CD8-positive, alpha-beta memory T cell (primary cell): ENCODE data around the gene WHRN. TPM values are rescaled to one million over a fixed set of nuclear protein-coding genes. Genes with fewer than 3 reads are reported as not detected.
A peak's percentile ranks its signal among the peaks of the same experiment; 100 is the strongest.

Experiments
- CTCF ChIA-PET: fragments of 350-600 bp; sonication (Branson Sonifier 250); formaldehyde crosslinking; loops from one replicate; lab custom pipeline; 2021; ENCODE audit warnings: antibody characterized with exemption; lab: Charles Lee
- POLR2A ChIA-PET: fragments of 350-600 bp; sonication (Branson Sonifier 250); formaldehyde crosslinking; loops from one replicate; lab custom pipeline; 2021; ENCODE audit warnings: antibody characterized with exemption; lab: Charles Lee
- DNase-seq, 5 donors: peaks; one replicate each; pipeline versions ENCODE4 v3.0.0 to v3.0.0-alpha.2; 2020 to 2022; ENCODE audit warnings: mixed read lengths in 1 of 5
- H3K27ac ChIP-seq: one replicate; pipeline ENCODE4 v1.7.0; 2013; ENCODE audit warnings: low read depth, mild to moderate bottlenecking, low read length, moderate library complexity
- H3K27me3 ChIP-seq: 2 replicates; pipeline ENCODE4 v1.7.0; 2013; ENCODE audit warnings: low read length, mild to moderate bottlenecking; ENCODE audit not compliant: insufficient read depth, poor library complexity, severe bottlenecking
- H3K36me3 ChIP-seq: 2 replicates; pipeline ENCODE4 v1.7.0; 2013; ENCODE audit warnings: mild to moderate bottlenecking, low read length, moderate library complexity; ENCODE audit not compliant: insufficient read depth
- H3K4me1 ChIP-seq: 2 replicates; pipeline ENCODE4 v1.7.0; 2013; ENCODE audit warnings: mild to moderate bottlenecking, low read length, moderate library complexity; ENCODE audit not compliant: insufficient read depth
- H3K4me3 ChIP-seq: 2 replicates; pipeline ENCODE4 v1.7.0; 2013; ENCODE audit warnings: mild to moderate bottlenecking, low read length
- H3K9me3 ChIP-seq: 2 replicates; pipeline ENCODE4 v1.7.0; 2013; ENCODE audit warnings: mild to moderate bottlenecking, low read length
- H3K27ac Mint-ChIP-seq, 8 donors: one replicate each; pipeline ENCODE4 v1.8.0; 2020 to 2021; ENCODE audit warnings: mixed read lengths in 8 of 8, mild to moderate bottlenecking in 6 of 8, inconsistent platforms in 3 of 8, moderate library complexity in 3 of 8
- H3K27me3 Mint-ChIP-seq, 2 donors: one replicate each; pipeline ENCODE4 v1.8.0; 2020 to 2021; ENCODE audit warnings: mixed read lengths in 2 of 2, mild to moderate bottlenecking in 1 of 2, moderate library complexity in 1 of 2
- H3K36me3 Mint-ChIP-seq, 3 donors: one replicate each; pipeline ENCODE4 v1.8.0; 2020 to 2021; ENCODE audit warnings: mixed read lengths in 3 of 3, inconsistent platforms in 1 of 3, mild to moderate bottlenecking in 1 of 3
- H3K4me1 Mint-ChIP-seq, 3 donors: one replicate each; pipeline ENCODE4 v1.8.0; 2020 to 2021; ENCODE audit warnings: mixed read lengths in 3 of 3, inconsistent platforms in 1 of 3, mild to moderate bottlenecking in 1 of 3
- H3K4me3 Mint-ChIP-seq, 7 donors: one replicate each; pipeline ENCODE4 v1.8.0; 2020 to 2021; ENCODE audit warnings: mixed read lengths in 7 of 7, mild to moderate bottlenecking in 6 of 7, moderate library complexity in 4 of 7, inconsistent platforms in 2 of 7
- H3K9me3 Mint-ChIP-seq, 5 donors: one replicate each; pipeline ENCODE4 v1.8.0; 2020 to 2022; ENCODE audit warnings: mixed read lengths in 5 of 5, mild to moderate bottlenecking in 3 of 5, moderate library complexity in 2 of 5, inconsistent platforms in 1 of 5
- polyA plus RNA-seq: library from polyadenylated mRNA; unstranded; fragments of 300-500 nt; fragmentation: Illumina TruSeq; gene quantifications from one replicate; pipeline ENCODE4 v1.2.3, GENCODE V29; 2021
- total RNA-seq, 2 experiments: library from RNA; stranded (reverse); gene quantifications; one replicate each; pipeline ENCODE4 v1.2.3, GENCODE V29; 2021

The WHRN gene
- total and polyA plus RNA-seq, 3 experiments from 2014 or later = 5.5 to 9.0 (median 8.6) TPM

DNA sequence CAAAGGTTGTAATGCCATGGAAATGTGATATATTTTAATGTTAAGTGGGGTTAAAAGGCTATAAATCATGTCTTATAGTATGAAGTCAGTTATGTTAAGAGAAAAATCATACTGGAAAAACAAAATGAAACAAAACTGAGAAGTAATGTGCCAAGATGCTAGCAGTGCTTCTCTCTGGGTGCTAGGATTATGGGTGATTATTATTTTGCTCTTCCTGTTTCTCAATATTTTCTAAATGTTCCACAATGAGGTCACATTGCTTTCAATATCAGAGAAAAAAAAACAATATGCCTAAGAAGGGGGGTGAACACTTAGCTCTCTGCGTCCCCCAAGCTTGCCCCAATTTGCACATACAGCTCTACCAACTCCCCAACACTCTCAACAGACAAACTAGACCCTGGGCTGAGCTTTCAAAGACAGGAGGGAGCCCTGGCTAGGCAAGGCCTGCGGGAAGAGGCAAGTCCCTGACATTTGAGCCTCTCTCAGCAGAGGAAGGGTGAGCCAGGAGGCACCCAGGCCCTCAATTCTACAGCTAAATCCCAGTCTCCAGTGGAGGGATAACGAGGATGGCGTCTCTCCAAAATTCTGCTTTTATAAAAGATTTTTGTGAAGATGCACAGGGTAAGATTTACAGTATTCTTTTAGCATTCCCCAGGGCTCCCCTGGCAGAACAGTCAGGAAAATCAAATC is 24.4 kb downstream of the WHRN start:
- peak overlapping the region in 1 of 7 donors; percentile 22 for H3K4me3 Mint-ChIP-seq
- CTCF ChIA-PET = no interaction called here

DNA sequence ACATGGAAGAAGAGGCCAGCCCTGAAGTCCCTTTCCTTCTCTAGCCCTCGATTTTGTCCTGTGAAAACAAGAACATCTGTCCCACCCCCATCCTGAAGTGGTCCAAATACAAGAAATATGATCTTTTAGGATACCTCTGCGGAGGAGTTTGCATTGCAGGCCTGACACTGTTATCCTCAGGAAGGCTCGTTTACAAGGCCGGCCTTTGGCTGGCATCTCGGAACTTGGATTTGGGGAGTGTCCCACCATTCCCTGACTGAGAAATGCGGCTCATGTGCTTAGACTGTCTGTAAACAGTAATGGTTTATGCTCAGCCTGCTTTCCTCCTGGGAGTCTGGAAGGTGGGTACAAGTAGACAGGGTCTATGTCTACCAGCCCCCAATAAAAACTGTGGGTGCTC is 26.4 kb downstream of the WHRN start:
- Histone ChIP-seq H3K27me3 (no peaks in the 10 kb centered on the region), H3K9me3 (no peaks in the 10 kb centered on the region), H3K4me1 (no peaks in the 10 kb centered on the region), H3K4me3 (no peak overlapping the region), H3K36me3 (no peaks in the 10 kb centered on the region), H3K27ac (no peak overlapping the region)
- CTCF ChIA-PET = interaction anchor here (1.9 kb wide), 1 partner anchor 174 kb away, joined by 6 read pairs; no protein-coding TSS in a partner anchor
- no peaks in the 10 kb centered on the region for H3K9me3 Mint-ChIP-seq
- DNase-seq = no peak
- peaks cover 15 to 57% (median 27%) of the 10 kb centered on the region in 3 donors for H3K4me1 Mint-ChIP-seq
- H3K36me3 Mint-ChIP-seq = peaks cover 0 to 21% (median 5%) of the 10 kb centered on the region in 3 donors
- POLR2A ChIA-PET = no interaction called here
- H3K4me3 Mint-ChIP-seq = no peak overlapping the region
- H3K27me3 Mint-ChIP-seq = peaks cover 4 to 5% of the 10 kb centered on the region in 2 donors
- peak overlapping the region in 1 of 8 donors; percentile 43 for H3K27ac Mint-ChIP-seq

More for the DNA sequence above, 24.4 kb downstream of the WHRN start:
- H3K9me3 ChIP-seq = no peaks in the 10 kb centered on the region
- Mint-ChIP-seq H3K4me1 (peaks cover 19 to 58% (median 27%) of the 10 kb centered on the region in 3 donors), H3K27ac (peak overlapping the region in 6 of 8 donors; percentile 17 to 82 (median 60)), H3K36me3 (peaks cover 0 to 18% (median 2%) of the 10 kb centered on the region in 3 donors), H3K27me3 (peaks cover 4 to 5% of the 10 kb centered on the region in 2 donors), H3K9me3 (no peaks in the 10 kb centered on the region)
- peaks cover 11% of the 10 kb centered on the region for H3K4me1 ChIP-seq
- H3K27me3 ChIP-seq = no peaks in the 10 kb centered on the region
- POLR2A ChIA-PET = no interaction called here
- H3K27ac ChIP-seq = no peak overlapping the region
- H3K36me3 ChIP-seq = no peaks in the 10 kb centered on the region
- no peak for DNase-seq
- no peak overlapping the region for H3K4me3 ChIP-seq

DNA sequence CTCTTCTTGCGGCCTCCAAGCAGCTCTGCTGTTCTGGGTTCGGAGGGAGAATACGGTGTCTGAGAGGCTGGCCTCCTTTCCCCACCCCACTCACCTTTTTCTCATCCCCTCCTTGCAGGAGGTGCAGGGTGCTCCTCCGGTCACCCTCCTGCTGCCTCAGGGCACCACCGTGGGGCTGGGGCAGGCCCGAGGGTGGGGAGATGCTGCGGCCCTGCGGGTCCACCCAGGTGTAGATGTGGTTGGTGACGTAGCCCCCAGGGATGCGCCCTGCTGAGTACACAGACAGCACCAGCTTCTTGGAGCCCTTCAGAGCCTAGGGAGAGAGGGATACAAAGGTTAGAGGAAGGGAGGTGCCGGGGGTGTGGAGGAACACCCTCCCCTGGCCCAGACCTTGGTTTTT is 26.8 kb downstream of the WHRN start:
- Histone ChIP-seq H3K4me3 (no peak overlapping the region), H3K9me3 (no peaks in the 10 kb centered on the region), H3K36me3 (no peaks in the 10 kb centered on the region), H3K4me1 (no peaks in the 10 kb centered on the region), H3K27ac (no peak overlapping the region), H3K27me3 (no peaks in the 10 kb centered on the region)
- peaks cover 0 to 21% (median 5%) of the 10 kb centered on the region in 3 donors for H3K36me3 Mint-ChIP-seq
- ChIA-PET POLR2A (no interaction called here), CTCF (interaction anchor here (1.9 kb wide), 1 partner anchor 175 kb away, joined by 6 read pairs; no protein-coding TSS in a partner anchor)
- peak overlapping the region in 1 of 7 donors; percentile 45 for H3K4me3 Mint-ChIP-seq
- H3K4me1 Mint-ChIP-seq = peaks cover 15 to 53% (median 27%) of the 10 kb centered on the region in 3 donors
- H3K9me3 Mint-ChIP-seq = no peaks in the 10 kb centered on the region
- DNase-seq = no peak
- no peak overlapping the region for H3K27ac Mint-ChIP-seq
- H3K27me3 Mint-ChIP-seq = peaks cover 4 to 5% of the 10 kb centered on the region in 2 donors

DNA sequence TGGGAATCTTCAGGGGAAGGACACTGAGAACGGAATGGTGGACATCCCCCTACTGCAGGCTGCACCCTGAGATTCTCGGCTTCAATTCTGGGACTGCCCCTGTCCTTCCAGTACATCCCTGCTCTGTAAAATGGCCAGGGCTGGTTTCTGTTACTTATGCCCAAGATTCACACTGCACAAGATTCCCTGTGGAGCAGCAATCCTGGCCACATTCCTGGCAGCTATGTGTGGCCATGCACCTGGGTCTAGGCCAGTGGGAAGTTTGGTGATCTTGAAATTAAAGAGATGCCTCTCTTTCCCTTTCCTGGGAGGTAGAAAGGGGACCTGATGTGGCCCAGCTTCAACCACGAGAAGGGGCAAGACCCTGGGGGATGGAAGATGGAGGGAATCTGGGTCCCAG is 27.6 kb downstream of the WHRN start:
- Histone ChIP-seq H3K36me3 (no peaks in the 10 kb centered on the region), H3K27me3 (no peaks in the 10 kb centered on the region), H3K4me1 (no peaks in the 10 kb centered on the region), H3K27ac (no peak overlapping the region), H3K4me3 (no peak overlapping the region), H3K9me3 (no peaks in the 10 kb centered on the region)
- H3K36me3 Mint-ChIP-seq = peaks cover 0 to 23% (median 5%) of the 10 kb centered on the region in 3 donors
- H3K4me3 Mint-ChIP-seq = no peak overlapping the region
- H3K9me3 Mint-ChIP-seq = no peaks in the 10 kb centered on the region
- no peak for DNase-seq
- H3K4me1 Mint-ChIP-seq = peaks cover 15 to 48% (median 27%) of the 10 kb centered on the region in 3 donors
- H3K27ac Mint-ChIP-seq = peak overlapping the region in 1 of 8 donors; percentile 42
- peaks cover 4 to 5% of the 10 kb centered on the region in 2 donors for H3K27me3 Mint-ChIP-seq
- ChIA-PET POLR2A (no interaction called here), CTCF (interaction anchor here (1.9 kb wide), 1 partner anchor 176 kb away, joined by 6 read pairs; no protein-coding TSS in a partner anchor)

DNA sequence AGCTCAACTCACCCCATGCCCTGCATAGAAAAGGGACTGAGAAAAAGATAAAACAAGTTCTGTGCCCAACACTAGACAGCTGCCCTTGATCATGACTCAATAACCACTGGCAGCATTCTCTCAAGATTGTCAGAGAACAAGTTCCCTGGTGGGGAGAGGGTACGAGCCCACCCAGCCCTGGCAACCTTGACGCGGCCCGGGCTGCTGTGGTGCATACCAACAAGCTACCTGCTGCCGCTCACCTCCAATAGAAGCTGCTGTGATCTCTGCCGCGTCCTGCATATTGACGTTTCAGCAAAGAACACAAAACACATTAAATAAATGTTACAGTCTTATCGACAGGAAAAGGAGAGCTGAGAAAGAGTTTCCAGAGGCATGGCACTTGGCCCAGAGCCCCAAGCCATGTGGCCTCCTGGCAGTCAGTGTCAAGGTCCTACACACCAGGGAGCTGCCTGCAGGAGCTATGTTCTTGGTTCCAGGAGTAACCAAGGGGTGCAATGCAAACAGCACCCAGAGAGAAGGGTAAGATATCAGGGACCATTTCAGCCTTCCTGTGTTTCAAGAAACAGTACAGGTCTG is 28.3 kb downstream of the WHRN start:
- no peak overlapping the region for H3K4me3 Mint-ChIP-seq
- H3K4me1 Mint-ChIP-seq = peaks cover 15 to 43% (median 22%) of the 10 kb centered on the region in 3 donors
- Histone ChIP-seq H3K4me3 (no peak overlapping the region), H3K36me3 (no peaks in the 10 kb centered on the region), H3K9me3 (no peaks in the 10 kb centered on the region), H3K27ac (no peak overlapping the region), H3K4me1 (no peaks in the 10 kb centered on the region), H3K27me3 (no peaks in the 10 kb centered on the region)
- H3K9me3 Mint-ChIP-seq = no peaks in the 10 kb centered on the region
- CTCF ChIA-PET = interaction anchor here (1.0 to 1.9 kb wide), 2 partner anchors 27 to 176 kb away, joined by 3 to 6 read pairs; no protein-coding TSS in a partner anchor
- POLR2A ChIA-PET = no interaction called here
- DNase-seq = no peak
- H3K27me3 Mint-ChIP-seq = peaks cover 3 to 4% of the 10 kb centered on the region in 2 donors
- H3K36me3 Mint-ChIP-seq = peaks cover 5 to 22% (median 6%) of the 10 kb centered on the region in 3 donors
- H3K27ac Mint-ChIP-seq = peak overlapping the region in 2 of 8 donors; percentile 13 to 43

DNA sequence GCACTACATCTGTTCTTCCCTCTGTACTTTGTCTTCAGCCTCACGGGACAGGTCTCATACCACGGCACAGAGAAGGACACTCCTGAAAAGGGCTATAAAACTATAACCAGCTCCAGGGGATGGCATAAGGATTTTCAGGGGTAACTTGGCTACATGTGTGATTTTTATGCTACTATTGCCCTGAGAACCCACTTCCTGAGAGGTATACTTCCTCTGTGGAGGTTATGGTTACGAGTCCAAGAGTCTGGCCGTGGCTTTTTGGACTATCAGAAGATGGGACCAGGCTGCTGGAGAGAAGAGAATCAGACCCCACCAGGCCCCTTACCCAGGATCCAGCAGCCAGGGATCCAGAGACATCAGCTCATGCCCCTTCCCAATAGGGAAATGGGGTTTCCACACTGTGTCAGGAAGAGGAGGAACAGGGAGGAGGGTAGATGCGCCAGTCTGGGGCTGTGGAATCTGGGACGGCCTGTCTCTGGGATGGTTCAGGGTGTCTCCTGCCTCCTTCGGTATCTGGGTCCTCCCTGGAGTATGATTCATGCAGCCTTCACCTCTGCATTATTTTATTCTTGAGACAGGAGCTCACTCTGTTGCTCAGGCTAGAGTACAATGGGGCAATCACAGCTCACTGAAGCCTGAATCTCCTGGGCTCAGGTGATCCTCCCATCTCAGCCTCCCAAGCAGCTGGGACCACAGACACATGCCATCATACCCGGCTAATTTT is 29.7 kb downstream of the WHRN start:
- Mint-ChIP-seq H3K4me1 (peaks cover 9 to 30% (median 17%) of the 10 kb centered on the region in 3 donors), H3K27me3 (peaks cover 0 to 3% of the 10 kb centered on the region in 2 donors), H3K4me3 (peak overlapping the region in 3 of 7 donors; percentile 9 to 71 (median 47)), H3K36me3 (peaks cover 3 to 21% (median 7%) of the 10 kb centered on the region in 3 donors), H3K9me3 (no peaks in the 10 kb centered on the region), H3K27ac (peak overlapping the region in 3 of 8 donors; percentile 13 to 58 (median 21))
- Histone ChIP-seq H3K27ac (no peak overlapping the region), H3K27me3 (no peaks in the 10 kb centered on the region), H3K9me3 (no peaks in the 10 kb centered on the region), H3K4me3 (no peak overlapping the region), H3K4me1 (no peaks in the 10 kb centered on the region), H3K36me3 (no peaks in the 10 kb centered on the region)
- ChIA-PET CTCF (interaction anchor here (2.5 kb wide), 1 partner anchor 12 kb away, joined by 9 read pairs; no protein-coding TSS in a partner anchor), POLR2A (no interaction called here)
- DNase-seq = no peak

DNA sequence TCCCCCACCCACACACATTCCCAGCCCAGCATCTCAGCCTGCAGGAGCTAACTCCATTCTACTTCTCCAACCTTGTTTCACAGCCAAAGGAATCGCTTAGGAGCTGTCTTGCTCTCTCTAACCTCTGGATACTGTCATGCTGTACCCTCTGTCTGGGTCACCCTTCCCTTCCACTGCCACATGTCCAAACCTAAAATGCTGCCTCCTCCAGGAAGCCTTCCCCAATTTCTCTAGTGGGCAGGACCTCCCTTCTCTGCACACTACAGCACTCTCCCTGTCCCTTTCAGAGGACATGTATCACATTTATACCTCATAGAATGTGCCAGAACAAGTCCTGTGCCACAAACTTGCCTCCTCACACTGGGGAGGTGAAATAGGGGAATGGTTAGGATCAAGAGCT is 30.8 kb downstream of the WHRN start:
- CTCF ChIA-PET = interaction anchor here (1.2 to 2.5 kb wide), 2 partner anchors 13 to 69 kb away, joined by 3 to 9 read pairs; no protein-coding TSS in a partner anchor
- no peak overlapping the region for H3K27ac ChIP-seq
- peak overlapping the region in 3 of 8 donors; percentile 3 to 35 (median 32) for H3K27ac Mint-ChIP-seq
- H3K36me3 Mint-ChIP-seq = peaks cover 5 to 26% (median 12%) of the 10 kb centered on the region in 3 donors
- POLR2A ChIA-PET = no interaction called here
- no peaks in the 10 kb centered on the region for H3K36me3 ChIP-seq
- H3K9me3 ChIP-seq = no peaks in the 10 kb centered on the region
- H3K27me3 Mint-ChIP-seq = peaks cover 0 to 6% of the 10 kb centered on the region in 2 donors
- no peaks in the 10 kb centered on the region for H3K27me3 ChIP-seq
- H3K9me3 Mint-ChIP-seq = peaks cover 0 to 2% (median 0%) of the 10 kb centered on the region in 5 donors
- no peak overlapping the region for H3K4me3 ChIP-seq
- peaks cover 9 to 24% (median 17%) of the 10 kb centered on the region in 3 donors for H3K4me1 Mint-ChIP-seq
- H3K4me3 Mint-ChIP-seq = no peak overlapping the region
- no peaks in the 10 kb centered on the region for H3K4me1 ChIP-seq
- DNase-seq = no peak
